GM23248 (cell line): ENCODE results near the gene IL10RB. TPM values are rescaled to one million over a fixed set of nuclear protein-coding genes. Genes with fewer than 3 reads are reported as not detected.
"Not testable (repeated sequence)": the region's sequence is repeated elsewhere in the genome, so short reads cannot be mapped to it uniquely, and the experiment has no call there.

Experiments used
- DNase-seq: peaks from one replicate; pipeline ENCODE4 v3.0.0-alpha.2; 2015
- H2AFZ ChIP-seq: fragments of 200-600 bp; sonication (generic); 2 replicates; pipeline ENCODE4 v1.6.1; 2016; ENCODE audit warnings: antibody characterized with exemption
- H3F3A ChIP-seq: fragments of 200-600 bp; sonication (generic); 2 replicates; pipeline ENCODE4 v1.6.1; 2016; ENCODE audit warnings: mild to moderate bottlenecking, antibody characterized with exemption, mixed run types; ENCODE audit not compliant: insufficient read depth
- H3K27ac ChIP-seq: fragments of 200-600 bp; sonication (generic); 2 replicates; pipeline ENCODE4 v1.5.1; 2016; ENCODE audit warnings: mild to moderate bottlenecking
- H3K27me3 ChIP-seq: fragments of 200-600 bp; sonication (generic); replicated peaks from 2 replicates; pipeline ENCODE4 v1.6.1; 2016; ENCODE audit warnings: mild to moderate bottlenecking; ENCODE audit not compliant: insufficient read depth
- H3K36me3 ChIP-seq: fragments of 200-600 bp; sonication (generic); 2 replicates; pipeline ENCODE4 v1.6.1; 2016; ENCODE audit warnings: low read depth, mild to moderate bottlenecking
- H3K4me1 ChIP-seq: fragments of 200-600 bp; sonication (generic); 2 replicates; pipeline ENCODE4 v1.6.1; 2016; ENCODE audit warnings: mild to moderate bottlenecking; ENCODE audit not compliant: insufficient read depth
- H3K4me2 ChIP-seq: fragments of 200-600 bp; sonication (generic); one replicate; pipeline ENCODE4 v1.6.1; 2016; ENCODE audit warnings: mild to moderate bottlenecking; ENCODE audit not compliant: unreplicated experiment
- H3K4me3 ChIP-seq: fragments of 200-600 bp; sonication (generic); 2 replicates; pipeline ENCODE4 v1.5.1; 2016; ENCODE audit warnings: mild to moderate bottlenecking
- H3K79me2 ChIP-seq: fragments of 200-600 bp; sonication (generic); 2 replicates; pipeline ENCODE4 v1.6.1; 2016; ENCODE audit warnings: mild to moderate bottlenecking; ENCODE audit not compliant: insufficient read depth
- H3K9ac ChIP-seq: fragments of 200-600 bp; sonication (generic); 2 replicates; pipeline ENCODE4 v1.6.1; 2016; ENCODE audit warnings: mild to moderate bottlenecking
- H3K9me2 ChIP-seq: fragments of 200-600 bp; sonication (generic); 2 replicates; pipeline ENCODE4 v1.6.1; 2016; ENCODE audit warnings: mixed run types, mild to moderate bottlenecking, moderate library complexity; ENCODE audit not compliant: insufficient read depth
- H3K9me3 ChIP-seq: fragments of 200-600 bp; sonication (generic); one replicate; pipeline ENCODE4 v1.6.1; 2017; ENCODE audit warnings: low read depth
- H4K20me1 ChIP-seq: fragments of 200-600 bp; sonication (generic); 2 replicates; pipeline ENCODE4 v1.6.0; 2016; ENCODE audit not compliant: insufficient read depth
- EZH2 ChIP-seq: fragments of 200-600 bp; sonication (generic); IDR thresholded peaks from 2 replicates; pipeline ENCODE4 v1.6.1; 2018; ENCODE audit warnings: antibody characterized with exemption, mild to moderate bottlenecking; ENCODE audit not compliant: insufficient read depth, poor library complexity, severe bottlenecking
- EZH2phosphoT487 ChIP-seq: fragments of 200-600 bp; sonication (generic); IDR thresholded peaks from 2 replicates; pipeline ENCODE4 v1.6.1; 2018; ENCODE audit warnings: antibody characterized with exemption, moderate library complexity, mild to moderate bottlenecking, low read depth; ENCODE audit not compliant: insufficient read depth
- WGBS, 2 experiments: methylation state at CpG; one replicate each; pipeline ENCODE4 v1.1.6; 2015 to 2017; ENCODE audit warnings: low lambda C conversion rate in 2 of 2, low coverage in 1 of 2; ENCODE audit errors: missing lambda C conversion rate in 2 of 2; 5-methylcytosine and 5-hydroxymethylcytosine counted together
- in situ Hi-C: fragments of 300-500 bp; cut with MboI; formaldehyde crosslinking; loops from 2 replicates; pipeline ENCODE4 v1.15.0; 2020
- polyA plus RNA-seq: library from polyadenylated mRNA; unstranded; fragments of >200 nt; fragmentation: Nextera tagmentation; extraction: Ambion mirVana; gene quantifications from 2 replicates; pipeline ENCODE4 v1.2.1, GENCODE V29; 2016
- total RNA-seq: library from RNA; depleted of rRNA; stranded (reverse); fragments of >200 nt; shearing (Covaris generic); gene quantifications from 2 replicates; pipeline ENCODE4 v1.2.3, GENCODE V29; 2014

IL10RB gene
- total and polyA plus RNA-seq, 2 experiments from 2014 or later: 49.3 to 52.4 TPM

- DNase-seq: no peak
- H3F3A ChIP-seq: peaks cover 6% of the 10 kb centered on the region; the same call in 1 of the 2 replicates
- peaks cover 5% of the 10 kb centered on the region for H3K4me1 ChIP-seq
- H2AFZ ChIP-seq: no peak overlapping the region
- no peak overlapping the region for H3K4me2 ChIP-seq
- no peak for TF ChIP-seq EZH2phosphoT487
- TF ChIP-seq EZH2: no peak
- no peaks in the 10 kb centered on the region; the same call in 1 of the 2 replicates for H3K36me3 ChIP-seq
- H3K9ac ChIP-seq: no peak overlapping the region
- 93 to 95% methylated on average over 2 of the region's 2 CpGs for WGBS, 2 experiments
- H4K20me1 ChIP-seq: no peaks in the 10 kb centered on the region; the same call in 1 of the 2 replicates
- no peak overlapping the region for H3K4me3 ChIP-seq
- no peaks in the 10 kb centered on the region for H3K9me3 ChIP-seq
- H3K79me2 ChIP-seq: peaks cover 13% of the 10 kb centered on the region
- no peaks in the 10 kb centered on the region for H3K9me2 ChIP-seq
- in situ Hi-C loops: no loop called here
- H3K27me3 ChIP-seq: no peaks in the 10 kb centered on the region
- H3K27ac ChIP-seq: no peak overlapping the region
Measured at GRCh38 chr21:33240404-33240803, 25.8 kb upstream of the IL10RB start.

- in situ Hi-C loops: no loop called here
Measured at GRCh38 chr21:33241846-33242245, 24.3 kb upstream of the IL10RB start.

GRCh38 chr21:33242846-33243245, 23.3 kb upstream of the IL10RB start:
- H3K27me3 ChIP-seq, in situ Hi-C loops, H3K79me2 ChIP-seq, H3K27ac ChIP-seq, DNase-seq, H4K20me1 ChIP-seq, H3K4me3 ChIP-seq, H3K36me3 ChIP-seq, H3K4me1 ChIP-seq, H3F3A ChIP-seq, H2AFZ ChIP-seq, H3K9me2 ChIP-seq, H3K4me2 ChIP-seq, H3K9me3 ChIP-seq, H3K9ac ChIP-seq: not testable (repeated sequence)
- 93 to 97% methylated on average over 5 to 8 of the region's 8 CpGs for WGBS, 2 experiments

More at GRCh38 chr21:33241846-33242245, 24.3 kb upstream of the IL10RB start:
- Histone ChIP-seq H3K9me3 (no peaks in the 10 kb centered on the region), H3K9me2 (no peaks in the 10 kb centered on the region), H3K36me3 (peaks cover 7% of the 10 kb centered on the region; the same call in 1 of the 2 replicates), H4K20me1 (no peaks in the 10 kb centered on the region; the same call in 1 of the 2 replicates), H3K27me3 (no peaks in the 10 kb centered on the region), H3K4me3 (no peak overlapping the region), H3K27ac (no peak overlapping the region), H3F3A (peaks cover 6% of the 10 kb centered on the region; the same call in 1 of the 2 replicates), H3K4me1 (peaks cover 5% of the 10 kb centered on the region), H3K4me2 (no peak overlapping the region), H2AFZ (no peak overlapping the region), H3K79me2 (peaks cover 11% of the 10 kb centered on the region; the same call in 1 of the 2 replicates), H3K9ac (no peak overlapping the region)
- TF ChIP-seq EZH2 (no peak), EZH2phosphoT487 (no peak)
- 99 to 100% methylated on average over 2 of the region's 2 CpGs for WGBS, 2 experiments
- DNase-seq: no peak

GRCh38 chr21:33244082-33244778, 21.9 kb upstream of the IL10RB start:
- Histone ChIP-seq H3K4me3 (no peak overlapping the region), H3K9me2 (no peaks in the 10 kb centered on the region)

GRCh38 chr21:33244779-33245105, 21.4 kb upstream of the IL10RB start:
- DNase-seq: no peak
- Histone ChIP-seq H3K27ac (no peak overlapping the region), H3K79me2 (peaks cover 6% of the 10 kb centered on the region; the same call in 1 of the 2 replicates), H3F3A (no peaks in the 10 kb centered on the region), H3K4me2 (no peak overlapping the region), H3K27me3 (no peaks in the 10 kb centered on the region), H2AFZ (no peak overlapping the region), H4K20me1 (no peaks in the 10 kb centered on the region), H3K4me1 (no peaks in the 10 kb centered on the region), H3K9me3 (no peaks in the 10 kb centered on the region), H3K9me2 (no peaks in the 10 kb centered on the region), H3K9ac (no peak overlapping the region), H3K4me3 (no peak overlapping the region), H3K36me3 (peaks cover 8% of the 10 kb centered on the region; the same call in 1 of the 2 replicates)
- TF ChIP-seq EZH2 (no peak), EZH2phosphoT487 (no peak)
- in situ Hi-C loops: no loop called here
- WGBS, 2 experiments: 96 to 98% methylated on average over 2 of the region's 2 CpGs

More at GRCh38 chr21:33244082-33244778, 21.9 kb upstream of the IL10RB start:
- in situ Hi-C loops: no loop called here
- peaks cover 6% of the 10 kb centered on the region; the same call in 1 of the 2 replicates for H3K79me2 ChIP-seq
- H3K36me3 ChIP-seq: peaks cover 8% of the 10 kb centered on the region; the same call in 1 of the 2 replicates
- 97 to 99% methylated on average over 6 of the region's 6 CpGs for WGBS, 2 experiments
- H3K9ac ChIP-seq: no peak overlapping the region
- DNase-seq: no peak
- no peak for TF ChIP-seq EZH2
- H3K9me3 ChIP-seq: no peaks in the 10 kb centered on the region
- H3K27me3 ChIP-seq: no peaks in the 10 kb centered on the region
- H4K20me1 ChIP-seq: no peaks in the 10 kb centered on the region
- H3K4me1 ChIP-seq: no peaks in the 10 kb centered on the region
- no peaks in the 10 kb centered on the region for H3F3A ChIP-seq
- H2AFZ ChIP-seq: no peak overlapping the region
- H3K4me2 ChIP-seq: no peak overlapping the region
- no peak overlapping the region for H3K27ac ChIP-seq
